ENCODE data around the gene ZNF574.
A peak's percentile ranks its signal among the peaks of the same experiment; 100 is the strongest.
"Not testable (repeated sequence)": the region's sequence is repeated elsewhere in the genome, so short reads cannot be mapped to it uniquely, and the experiment has no call there.

Gene ZNF574

GRCh38 chr19:42075616-42076379 lies at the start of gene ZNF574:
TSS of gene ZNF574 (plus strand) at chr19:42076166. CDS start at chr19:42078607, 2,441 bp downstream.
- peak; percentile 92 to 94 for DNase-seq (ENCODE audit: low read depth in 1 of 2, low spot score in 1 of 2)

- DNase-seq (ENCODE audit: low read depth in 1 of 2, low spot score in 1 of 2), result peak in 1 of 2 donors; percentile 10
These were observed 47.4 kb upstream of the ZNF574 start for GRCh38 chr19:42028304-42029216.

- no peak for DNase-seq (ENCODE audit: low read depth in 1 of 2, low spot score in 1 of 2)
These were observed 45.1 kb upstream of the ZNF574 start for GRCh38 chr19:42030645-42031440.

GRCh38 chr19:42032431-42032830 lies 43.5 kb upstream of the ZNF574 start:
- no peak for DNase-seq (ENCODE audit: low read depth in 1 of 2, low spot score in 1 of 2)

GRCh38 chr19:42033413-42033812 lies 42.6 kb upstream of the ZNF574 start:
- DNase-seq (ENCODE audit: low read depth in 1 of 2, low spot score in 1 of 2), result no peak

- DNase-seq (ENCODE audit: low read depth in 1 of 2, low spot score in 1 of 2), result peak; percentile 20 to 28
These were observed 41.1 kb upstream of the ZNF574 start for GRCh38 chr19:42034640-42035391.

GRCh38 chr19:42037649-42038048 lies 38.3 kb upstream of the ZNF574 start:
- no peak for DNase-seq (ENCODE audit: low read depth in 1 of 2, low spot score in 1 of 2)

- no peak for DNase-seq (ENCODE audit: low read depth in 1 of 2, low spot score in 1 of 2)
These were observed 37.3 kb upstream of the ZNF574 start for GRCh38 chr19:42038666-42039065.

- no peak for DNase-seq (ENCODE audit: low read depth in 1 of 2, low spot score in 1 of 2)
These were observed 35.9 kb upstream of the ZNF574 start for GRCh38 chr19:42040031-42040430.

GRCh38 chr19:42040491-42040890 lies 35.5 kb upstream of the ZNF574 start:
- not testable (repeated sequence) for DNase-seq (ENCODE audit: low read depth in 1 of 2, low spot score in 1 of 2)

- DNase-seq (ENCODE audit: low read depth in 1 of 2, low spot score in 1 of 2), result no peak
These were observed 33.4 kb upstream of the ZNF574 start for GRCh38 chr19:42042455-42043170.

- no peak for DNase-seq (ENCODE audit: low read depth in 1 of 2, low spot score in 1 of 2)
These were observed 30.4 kb upstream of the ZNF574 start for GRCh38 chr19:42045575-42045974.

- DNase-seq (ENCODE audit: low read depth in 1 of 2, low spot score in 1 of 2), result no peak
These were observed 27.0 kb upstream of the ZNF574 start for GRCh38 chr19:42048992-42049391.

GRCh38 chr19:42051166-42052115 lies 24.5 kb upstream of the ZNF574 start:
- DNase-seq (ENCODE audit: low read depth in 1 of 2, low spot score in 1 of 2), result no peak

GRCh38 chr19:42052241-42052863 lies 23.6 kb upstream of the ZNF574 start:
- DNase-seq (ENCODE audit: low read depth in 1 of 2, low spot score in 1 of 2), result no peak

GRCh38 chr19:42053037-42053935 lies 22.7 kb upstream of the ZNF574 start:
- DNase-seq (ENCODE audit: low read depth in 1 of 2, low spot score in 1 of 2), result no peak

GRCh38 chr19:42054205-42054604 lies 21.8 kb upstream of the ZNF574 start:
- no peak for DNase-seq (ENCODE audit: low read depth in 1 of 2, low spot score in 1 of 2)

Data from stimulated activated CD4-positive, alpha-beta T cell treated with anti-CD3 and anti-CD28 coated beads, Interleukin-15, amount 100 ng/mL, for 1 hour (primary cell).